ENCODE data around the gene MREG.

DNA sequence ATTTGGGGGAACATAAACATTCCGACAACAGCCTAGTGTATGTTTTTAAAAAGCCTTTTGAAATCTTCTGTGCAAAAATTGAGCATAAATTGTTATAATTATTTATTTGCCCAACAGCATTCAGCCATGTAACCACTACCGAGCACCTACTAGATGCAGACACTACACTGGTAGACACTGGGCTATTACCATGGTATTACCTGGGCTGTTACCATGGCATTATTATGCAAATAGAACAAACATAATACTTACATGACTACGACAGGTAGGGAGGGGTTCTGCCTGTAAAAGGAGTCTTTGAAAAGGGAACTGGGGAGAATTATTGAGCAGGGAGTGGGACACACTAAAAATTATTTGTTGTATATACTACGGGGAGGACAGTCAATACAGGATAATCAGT lies 116.4 kb downstream of the MREG start:
- TF ChIP-seq, protein P1, sequence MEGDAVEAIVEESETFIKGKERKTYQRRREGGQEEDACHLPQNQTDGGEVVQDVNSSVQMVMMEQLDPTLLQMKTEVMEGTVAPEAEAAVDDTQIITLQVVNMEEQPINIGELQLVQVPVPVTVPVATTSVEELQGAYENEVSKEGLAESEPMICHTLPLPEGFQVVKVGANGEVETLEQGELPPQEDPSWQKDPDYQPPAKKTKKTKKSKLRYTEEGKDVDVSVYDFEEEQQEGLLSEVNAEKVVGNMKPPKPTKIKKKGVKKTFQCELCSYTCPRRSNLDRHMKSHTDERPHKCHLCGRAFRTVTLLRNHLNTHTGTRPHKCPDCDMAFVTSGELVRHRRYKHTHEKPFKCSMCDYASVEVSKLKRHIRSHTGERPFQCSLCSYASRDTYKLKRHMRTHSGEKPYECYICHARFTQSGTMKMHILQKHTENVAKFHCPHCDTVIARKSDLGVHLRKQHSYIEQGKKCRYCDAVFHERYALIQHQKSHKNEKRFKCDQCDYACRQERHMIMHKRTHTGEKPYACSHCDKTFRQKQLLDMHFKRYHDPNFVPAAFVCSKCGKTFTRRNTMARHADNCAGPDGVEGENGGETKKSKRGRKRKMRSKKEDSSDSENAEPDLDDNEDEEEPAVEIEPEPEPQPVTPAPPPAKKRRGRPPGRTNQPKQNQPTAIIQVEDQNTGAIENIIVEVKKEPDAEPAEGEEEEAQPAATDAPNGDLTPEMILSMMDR (IDR thresholded peaks at IDR 0.05): no peak
- TF ChIP-seq JUNB (IDR thresholded peaks at IDR 0.05): no peak
- TF ChIP-seq ZFP36 (IDR thresholded peaks at IDR 0.05; ENCODE audit: borderline replicate concordance, partially characterized antibody): no peak
- no peak for TF ChIP-seq POLR2A (IDR thresholded peaks at IDR 0.05; ENCODE audit: low read length)
- TF ChIP-seq EP300 (IDR thresholded peaks at IDR 0.05): no peak
- no peak for TF ChIP-seq CHD2 (IDR thresholded peaks at IDR 0.05; ENCODE audit: low read length, partially characterized antibody)
- TF ChIP-seq POLR2AphosphoS2 (conservative IDR thresholded peaks at IDR 0.05; ENCODE audit: low read length): no peak
- no peak for TF ChIP-seq BHLHE40 (IDR thresholded peaks at IDR 0.05; ENCODE audit: low read depth, low read length)
- TF ChIP-seq, protein P2, sequence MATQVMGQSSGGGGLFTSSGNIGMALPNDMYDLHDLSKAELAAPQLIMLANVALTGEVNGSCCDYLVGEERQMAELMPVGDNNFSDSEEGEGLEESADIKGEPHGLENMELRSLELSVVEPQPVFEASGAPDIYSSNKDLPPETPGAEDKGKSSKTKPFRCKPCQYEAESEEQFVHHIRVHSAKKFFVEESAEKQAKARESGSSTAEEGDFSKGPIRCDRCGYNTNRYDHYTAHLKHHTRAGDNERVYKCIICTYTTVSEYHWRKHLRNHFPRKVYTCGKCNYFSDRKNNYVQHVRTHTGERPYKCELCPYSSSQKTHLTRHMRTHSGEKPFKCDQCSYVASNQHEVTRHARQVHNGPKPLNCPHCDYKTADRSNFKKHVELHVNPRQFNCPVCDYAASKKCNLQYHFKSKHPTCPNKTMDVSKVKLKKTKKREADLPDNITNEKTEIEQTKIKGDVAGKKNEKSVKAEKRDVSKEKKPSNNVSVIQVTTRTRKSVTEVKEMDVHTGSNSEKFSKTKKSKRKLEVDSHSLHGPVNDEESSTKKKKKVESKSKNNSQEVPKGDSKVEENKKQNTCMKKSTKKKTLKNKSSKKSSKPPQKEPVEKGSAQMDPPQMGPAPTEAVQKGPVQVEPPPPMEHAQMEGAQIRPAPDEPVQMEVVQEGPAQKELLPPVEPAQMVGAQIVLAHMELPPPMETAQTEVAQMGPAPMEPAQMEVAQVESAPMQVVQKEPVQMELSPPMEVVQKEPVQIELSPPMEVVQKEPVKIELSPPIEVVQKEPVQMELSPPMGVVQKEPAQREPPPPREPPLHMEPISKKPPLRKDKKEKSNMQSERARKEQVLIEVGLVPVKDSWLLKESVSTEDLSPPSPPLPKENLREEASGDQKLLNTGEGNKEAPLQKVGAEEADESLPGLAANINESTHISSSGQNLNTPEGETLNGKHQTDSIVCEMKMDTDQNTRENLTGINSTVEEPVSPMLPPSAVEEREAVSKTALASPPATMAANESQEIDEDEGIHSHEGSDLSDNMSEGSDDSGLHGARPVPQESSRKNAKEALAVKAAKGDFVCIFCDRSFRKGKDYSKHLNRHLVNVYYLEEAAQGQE (IDR thresholded peaks at IDR 0.05): no peak
- TF ChIP-seq NPAS2 (CRISPR knock-in tag; IDR thresholded peaks at IDR 0.05; ENCODE audit: borderline replicate concordance): no peak
- TF ChIP-seq MAZ (IDR thresholded peaks at IDR 0.05; ENCODE audit: borderline replicate concordance, low read depth, low read length): no peak
- TF ChIP-seq, protein P3, sequence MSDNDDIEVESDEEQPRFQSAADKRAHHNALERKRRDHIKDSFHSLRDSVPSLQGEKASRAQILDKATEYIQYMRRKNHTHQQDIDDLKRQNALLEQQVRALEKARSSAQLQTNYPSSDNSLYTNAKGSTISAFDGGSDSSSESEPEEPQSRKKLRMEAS (IDR thresholded peaks at IDR 0.05): no peak

Data from A549 (cell line).